ENCODE measurements around the gene CCNYL1. TPM values are rescaled to one million over a fixed set of nuclear protein-coding genes. Genes with fewer than 3 reads are reported as not detected.

CCNYL1 gene
- polyA plus RNA-seq, 3 donors, result 4.1 to 10.6 (median 4.6) TPM

DNA sequence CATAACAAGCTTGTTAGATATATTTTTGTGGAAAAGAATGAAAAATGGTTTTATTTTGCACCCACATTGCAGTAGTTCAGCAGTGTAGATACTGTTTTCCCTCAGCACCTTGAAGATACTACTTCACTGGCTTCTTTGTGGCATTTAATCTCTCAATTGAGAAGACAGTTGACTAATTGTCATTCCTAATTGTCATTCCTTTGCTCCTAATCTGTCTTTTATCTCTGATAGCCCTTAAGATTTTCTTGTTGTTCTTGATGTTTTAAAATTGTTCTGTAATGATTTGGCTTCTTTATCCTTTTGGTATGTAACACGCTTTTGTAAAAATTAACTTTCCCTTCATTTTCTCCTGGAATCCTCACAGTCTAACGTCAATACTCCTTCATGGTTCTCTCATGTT is 38.0 kb upstream of the CCNYL1 start:
- no peaks in the 10 kb centered on the region for H3K4me1 ChIP-seq (ENCODE audit: control insufficient read depth in 1 of 2, insufficient read depth in 2 of 2, low read length in 2 of 2)
- peaks cover 0 to 1% (median 0%) of the 10 kb centered on the region in 3 donors for H3K27me3 Mint-ChIP-seq (ENCODE audit: low read depth in 3 of 3)
- H3K36me3 ChIP-seq (replicated peaks in 1 of 2; ENCODE audit: control insufficient read depth in 1 of 2, insufficient read depth in 2 of 2, low read length in 2 of 2), result no peaks in the 10 kb centered on the region
- no CpG with 5 or more reads among the region's 2 CpGs for WGBS (ENCODE audit: insufficient coverage)
- TF ChIP-seq, protein P1, sequence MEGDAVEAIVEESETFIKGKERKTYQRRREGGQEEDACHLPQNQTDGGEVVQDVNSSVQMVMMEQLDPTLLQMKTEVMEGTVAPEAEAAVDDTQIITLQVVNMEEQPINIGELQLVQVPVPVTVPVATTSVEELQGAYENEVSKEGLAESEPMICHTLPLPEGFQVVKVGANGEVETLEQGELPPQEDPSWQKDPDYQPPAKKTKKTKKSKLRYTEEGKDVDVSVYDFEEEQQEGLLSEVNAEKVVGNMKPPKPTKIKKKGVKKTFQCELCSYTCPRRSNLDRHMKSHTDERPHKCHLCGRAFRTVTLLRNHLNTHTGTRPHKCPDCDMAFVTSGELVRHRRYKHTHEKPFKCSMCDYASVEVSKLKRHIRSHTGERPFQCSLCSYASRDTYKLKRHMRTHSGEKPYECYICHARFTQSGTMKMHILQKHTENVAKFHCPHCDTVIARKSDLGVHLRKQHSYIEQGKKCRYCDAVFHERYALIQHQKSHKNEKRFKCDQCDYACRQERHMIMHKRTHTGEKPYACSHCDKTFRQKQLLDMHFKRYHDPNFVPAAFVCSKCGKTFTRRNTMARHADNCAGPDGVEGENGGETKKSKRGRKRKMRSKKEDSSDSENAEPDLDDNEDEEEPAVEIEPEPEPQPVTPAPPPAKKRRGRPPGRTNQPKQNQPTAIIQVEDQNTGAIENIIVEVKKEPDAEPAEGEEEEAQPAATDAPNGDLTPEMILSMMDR (IDR thresholded peaks at IDR 0.05), result no peak
- intact Hi-C loops (cut with micrococcal nuclease), result no loop called here
- no peaks in the 10 kb centered on the region for H3K27me3 ChIP-seq (ENCODE audit: control insufficient read depth in 2 of 2, insufficient read depth in 2 of 2, low read length in 2 of 2)
- no peak overlapping the region for H2AFZ ChIP-seq (ENCODE audit: insufficient read depth, low read depth, low read length, poor library complexity, severe bottlenecking)
- no peaks in the 10 kb centered on the region for H3K36me3 Mint-ChIP-seq
- no peaks in the 10 kb centered on the region for H3K9me3 ChIP-seq (replicated peaks in 1 of 2; ENCODE audit: control insufficient read depth in 1 of 2, insufficient read depth in 1 of 2, low read length in 2 of 2)
- H3K4me3 Mint-ChIP-seq, result no peak overlapping the region
- H4K20me1 ChIP-seq (ENCODE audit: insufficient read depth, low read length), result no peaks in the 10 kb centered on the region
- H3K4me2 ChIP-seq (replicated peaks; ENCODE audit: extremely low read depth, low read length, poor library complexity, severe bottlenecking), result no peak overlapping the region
- DNase-seq, result no peak
- H3K27ac Mint-ChIP-seq, result no peak overlapping the region
- H3K4me3 ChIP-seq (replicated peaks in 1 of 3; ENCODE audit: low read depth in 2 of 3, low read length in 3 of 3), result no peak overlapping the region
- H3K79me2 ChIP-seq (ENCODE audit: insufficient read depth, low read length), result no peaks in the 10 kb centered on the region
- H3K9me3 Mint-ChIP-seq, result no peaks in the 10 kb centered on the region
- H3K27ac ChIP-seq (ENCODE audit: low read depth in 1 of 2, low read length in 2 of 2), result no peak overlapping the region
- no peak overlapping the region for H3K9ac ChIP-seq (ENCODE audit: insufficient read depth, low read length, poor library complexity, severe bottlenecking)
- peaks cover 5% of the 10 kb centered on the region for H3K4me1 Mint-ChIP-seq

DNA sequence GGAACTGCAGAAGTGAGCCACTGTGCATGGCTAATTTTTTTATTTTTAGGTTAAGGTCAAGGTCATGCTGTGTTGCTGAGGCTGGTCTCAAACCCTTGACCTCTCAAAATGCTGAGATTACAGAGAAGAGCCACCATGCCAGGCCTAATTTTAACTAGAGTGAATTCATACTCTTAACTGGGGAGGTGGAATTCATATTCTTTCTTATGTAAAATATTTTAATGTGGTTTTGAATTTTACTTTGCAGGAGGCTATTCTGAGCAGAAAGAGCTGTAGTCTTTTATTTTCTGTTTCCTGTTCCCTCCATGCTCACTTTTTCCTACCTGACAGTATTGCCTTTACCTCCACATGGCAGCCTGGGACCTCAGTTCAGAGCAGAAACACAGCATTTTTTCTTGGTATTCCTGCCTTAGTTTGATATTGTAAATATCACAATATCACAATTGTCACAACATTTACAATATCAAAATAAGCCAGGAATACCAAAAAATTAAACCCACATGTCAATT is 37.1 kb upstream of the CCNYL1 start:
- H4K20me1 ChIP-seq (ENCODE audit: insufficient read depth, low read length), result no peaks in the 10 kb centered on the region
- H3K9ac ChIP-seq (ENCODE audit: insufficient read depth, low read length, poor library complexity, severe bottlenecking), result no peak overlapping the region
- no peaks in the 10 kb centered on the region for H3K36me3 Mint-ChIP-seq
- no peak overlapping the region for H3K4me3 Mint-ChIP-seq
- H3K27me3 ChIP-seq (ENCODE audit: control insufficient read depth in 2 of 2, insufficient read depth in 2 of 2, low read length in 2 of 2), result no peaks in the 10 kb centered on the region
- no peak overlapping the region for H2AFZ ChIP-seq (ENCODE audit: insufficient read depth, low read depth, low read length, poor library complexity, severe bottlenecking)
- no peak overlapping the region for H3K27ac ChIP-seq (ENCODE audit: low read depth in 1 of 2, low read length in 2 of 2)
- no peak for DNase-seq
- intact Hi-C loops (cut with micrococcal nuclease), result no loop called here
- no peaks in the 10 kb centered on the region for H3K9me3 Mint-ChIP-seq
- H3K4me2 ChIP-seq (replicated peaks; ENCODE audit: extremely low read depth, low read length, poor library complexity, severe bottlenecking), result no peak overlapping the region
- H3K4me1 Mint-ChIP-seq, result peaks cover 3% of the 10 kb centered on the region
- H3K27me3 Mint-ChIP-seq (ENCODE audit: low read depth in 3 of 3), result no peaks in the 10 kb centered on the region
- H3K4me3 ChIP-seq (replicated peaks in 1 of 3; ENCODE audit: low read depth in 2 of 3, low read length in 3 of 3), result no peak overlapping the region
- TF ChIP-seq, protein P1 (IDR thresholded peaks at IDR 0.05), result no peak
- no peak overlapping the region for H3K27ac Mint-ChIP-seq
- no peaks in the 10 kb centered on the region for H3K9me3 ChIP-seq (replicated peaks in 1 of 2; ENCODE audit: control insufficient read depth in 1 of 2, insufficient read depth in 1 of 2, low read length in 2 of 2)
- no peaks in the 10 kb centered on the region for H3K36me3 ChIP-seq (replicated peaks in 1 of 2; ENCODE audit: control insufficient read depth in 1 of 2, insufficient read depth in 2 of 2, low read length in 2 of 2)
- H3K4me1 ChIP-seq (ENCODE audit: control insufficient read depth in 1 of 2, insufficient read depth in 2 of 2, low read length in 2 of 2), result no peaks in the 10 kb centered on the region
- no peaks in the 10 kb centered on the region for H3K79me2 ChIP-seq (ENCODE audit: insufficient read depth, low read length)
